SK-N-SH (cell line): Measurements from ENCODE around the gene TBRG4.

Source experiments
- CTCF ChIP-seq: fragments of 200-600 bp; sonication (generic); IDR thresholded peaks from 2 replicates; pipeline ENCODE4 v1.6.1; 2017; ENCODE audit warnings: antibody characterized with exemption, mild to moderate bottlenecking, moderate library complexity
- EZH2phosphoT487 ChIP-seq: fragments of 200-600 bp; sonication (generic); IDR thresholded peaks from 2 replicates; pipeline ENCODE4 v1.6.1; 2017; ENCODE audit warnings: low read depth, mixed run types, mild to moderate bottlenecking, antibody characterized with exemption, moderate library complexity, borderline replicate concordance
- MAX ChIP-seq: IDR thresholded peaks from 2 replicates; pipeline ENCODE4 v1.4.0; 2012; ENCODE audit warnings: low read depth
- NRF1 ChIP-seq: IDR thresholded peaks from 2 replicates; pipeline ENCODE4 v1.6.1; 2012; ENCODE audit warnings: low read depth, mild to moderate bottlenecking, low read length
- POLR2AphosphoS5 ChIP-seq: IDR thresholded peaks from 2 replicates; pipeline ENCODE4 v1.6.1; 2012; ENCODE audit warnings: low read depth, low read length
- REST ChIP-seq: IDR thresholded peaks from 2 replicates; pipeline ENCODE4 v1.6.1; 2012; ENCODE audit warnings: mild to moderate bottlenecking, low read depth, low read length, moderate library complexity
- TAF1 ChIP-seq: IDR thresholded peaks from 2 replicates; pipeline ENCODE4 v1.6.1; 2012; ENCODE audit warnings: low read depth, mild to moderate bottlenecking, low read length, moderate library complexity, borderline replicate concordance
- TF ChIP-seq, protein P1 (sequence below): fragments of 150-350 bp; IDR thresholded peaks from 2 replicates; pipeline ENCODE4 v1.6.1; 2017; ENCODE audit warnings: antibody characterized with exemption, low read length, low read depth, borderline replicate concordance

- TF ChIP-seq CTCF, result no peak
- TF ChIP-seq REST, result no peak
- TF ChIP-seq EZH2phosphoT487, result no peak
- TF ChIP-seq POLR2AphosphoS5, result no peak
- TF ChIP-seq TAF1, result no peak
- TF ChIP-seq, protein P1, sequence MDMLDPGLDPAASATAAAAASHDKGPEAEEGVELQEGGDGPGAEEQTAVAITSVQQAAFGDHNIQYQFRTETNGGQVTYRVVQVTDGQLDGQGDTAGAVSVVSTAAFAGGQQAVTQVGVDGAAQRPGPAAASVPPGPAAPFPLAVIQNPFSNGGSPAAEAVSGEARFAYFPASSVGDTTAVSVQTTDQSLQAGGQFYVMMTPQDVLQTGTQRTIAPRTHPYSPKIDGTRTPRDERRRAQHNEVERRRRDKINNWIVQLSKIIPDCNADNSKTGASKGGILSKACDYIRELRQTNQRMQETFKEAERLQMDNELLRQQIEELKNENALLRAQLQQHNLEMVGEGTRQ, result no peak
- TF ChIP-seq MAX, result no peak
- TF ChIP-seq NRF1, result no peak
These were observed 61.3 kb downstream of the TBRG4 start for GRCh38 chr7:45050198-45050597.
